K562 (cell line): ENCODE measurements around the gene GAPDHS. TPM values are rescaled to one million over a fixed set of nuclear protein-coding genes. Genes with fewer than 3 reads are reported as not detected.

Source experiments
- ATAC-seq: fragments of 200-7000 bp; cut with Tn5 transposase; 3 replicates; pipeline ENCODE4 v1.9.1; 2020; ENCODE audit warnings: moderate library complexity
- BruUV-seq: library from RNA; stranded (reverse); fragments of 400-500 nt; replicated peaks from 2 replicates; lab custom pipeline; 2021; lab: Mats Ljungman, UMichigan
- CTCF ChIA-PET: fragments of 300-600 bp; formaldehyde crosslinking; extraction: SDS; loops from one replicate; lab custom pipeline; 2021; ENCODE audit warnings: low intra/inter-chr PET ratio; lab: Yijun Ruan, JAX
- POLR2A ChIA-PET: fragments of 300-600, 350-650 bp; sonication (Branson Sonifier 250); formaldehyde crosslinking; extraction: SDS; loops from one replicate; lab custom pipeline; 2021; ENCODE audit warnings: antibody characterized with exemption, inconsistent platforms; lab: Yijun Ruan, JAX
- DNase-seq, 4 experiments: peaks; one replicate each; pipeline versions ENCODE4 v3.0.0 to v3.0.0-alpha.2; 2011 to 2018; ENCODE audit warnings: low spot score in 3 of 4, mixed read lengths in 3 of 4; ENCODE audit errors: extremely low read depth in 1 of 4
- FAIRE-seq: peaks from 2 replicates; lab custom pipeline; 2011; peaks lifted over from hg19 to GRCh38; lab: Jason Lieb, UNC
- H2AFZ ChIP-seq: 2 replicates; pipeline ENCODE4 v1.6.0; 2011; ENCODE audit warnings: low read depth, low read length, control low read depth, inconsistent platforms
- H3K27ac ChIP-seq: fragments of 200-600 bp; 3 replicates; pipeline ENCODE4 v1.8.0; 2011; ENCODE audit warnings: low read depth, mild to moderate bottlenecking, control low read depth, inconsistent platforms, low read length, moderate library complexity, mixed read lengths; ENCODE audit errors: extremely low read depth
- H3K27me3 ChIP-seq, 2 experiments: fragments of 300-600 bp in 1 of 2; 2 replicates in 1 of 2; 3 replicates in 1 of 2; pipeline versions ENCODE4 v1.6.0 to v1.8.0; 2011; ENCODE audit warnings: inconsistent platforms in 2 of 2, low read length in 2 of 2, mild to moderate bottlenecking in 1 of 2, mixed read lengths in 1 of 2, moderate library complexity in 1 of 2; ENCODE audit not compliant: control insufficient read depth in 2 of 2, insufficient read depth in 2 of 2
- H3K36me3 ChIP-seq: fragments of 300-600 bp; 3 replicates; pipeline ENCODE4 v1.8.0; 2011; ENCODE audit warnings: mild to moderate bottlenecking, low read length, inconsistent platforms; ENCODE audit not compliant: control insufficient read depth, insufficient read depth
- H3K4me1 ChIP-seq, 2 experiments: fragments of 200-600 bp in 1 of 2; replicated peaks in 1 of 2; 2 replicates in 1 of 2; 3 replicates in 1 of 2; pipeline versions ENCODE4 v1.5.1 to v1.8.0; 2011; ENCODE audit warnings: inconsistent platforms in 2 of 2, low read length in 2 of 2, mild to moderate bottlenecking in 1 of 2, mixed read lengths in 1 of 2, moderate library complexity in 1 of 2; ENCODE audit not compliant: control insufficient read depth in 2 of 2, insufficient read depth in 2 of 2
- H3K4me2 ChIP-seq: 2 replicates; pipeline ENCODE4 v1.6.1; 2011; ENCODE audit warnings: low read length, control low read depth, inconsistent platforms, mixed read lengths; ENCODE audit not compliant: insufficient read depth
- H3K4me3 ChIP-seq: fragments of 200-600 bp; sonication (generic), shearing (Covaris generic); 2 replicates; pipeline ENCODE4 v1.5.1; 2016; ENCODE audit warnings: control low read depth, inconsistent platforms
- H3K79me2 ChIP-seq: fragments of 200-600 bp; 3 replicates; pipeline ENCODE4 v1.8.0; 2011; ENCODE audit warnings: low read length, inconsistent platforms; ENCODE audit not compliant: control insufficient read depth, insufficient read depth
- H3K9ac ChIP-seq, 2 experiments: 2 replicates each; pipeline versions ENCODE4 v1.6.0 to v1.6.1; 2011; ENCODE audit warnings: low read depth in 2 of 2, low read length in 2 of 2, control low read depth in 1 of 2, inconsistent platforms in 1 of 2, mild to moderate bottlenecking in 1 of 2, mixed read lengths in 1 of 2; ENCODE audit not compliant: insufficient read depth in 1 of 2
- H3K9me1 ChIP-seq: one replicate; pipeline ENCODE4 v1.6.0; 2011; ENCODE audit warnings: inconsistent platforms, mild to moderate bottlenecking, low read length, moderate library complexity; ENCODE audit not compliant: control insufficient read depth, insufficient read depth
- H3K9me3 ChIP-seq: replicated peaks from 2 replicates; pipeline ENCODE4 v1.5.1; 2011; ENCODE audit warnings: low read depth, low read length, inconsistent platforms; ENCODE audit not compliant: control insufficient read depth, insufficient read depth
- H4K20me1 ChIP-seq: replicated peaks from 2 replicates; pipeline ENCODE4 v1.6.1; 2011; ENCODE audit warnings: low read length, inconsistent platforms, mixed read lengths; ENCODE audit not compliant: control insufficient read depth, insufficient read depth
- CBX2 ChIP-seq: fragments of 200-600 bp; sonication (generic); IDR thresholded peaks from one replicate; pipeline ENCODE4 v1.6.1; 2012; ENCODE audit warnings: mild to moderate bottlenecking, low read length, inconsistent platforms; ENCODE audit not compliant: insufficient read depth, poor library complexity, severe bottlenecking
- FOXJ2 ChIP-seq: fragments of 200-800 bp; sonication (Bioruptor generic); IDR thresholded peaks from 2 replicates; pipeline ENCODE4 v1.6.1; 2016; ENCODE audit warnings: missing genetic modification characterization, missing compliant biosample characterization
- KHSRP ChIP-seq: fragments of 450-650 bp; IDR thresholded peaks from 2 replicates; pipeline ENCODE4 v1.6.1; 2017
- MAFG ChIP-seq: fragments of 450-650 bp; conservative IDR thresholded peaks from 2 replicates; pipeline ENCODE4 v1.6.1; 2016; ENCODE audit warnings: missing genetic modification characterization, missing compliant biosample characterization
- MAZ ChIP-seq, 2 experiments: fragments of 450-650 bp in 1 of 2; sonication (generic) in 1 of 2; formaldehyde crosslinking; IDR thresholded peaks in 1 of 2; conservative IDR thresholded peaks in 1 of 2; 2 replicates each; pipeline versions ENCODE4 v1.4.0 to v1.5.0; 2020; ENCODE audit warnings: mild to moderate bottlenecking in 1 of 2, missing genetic modification reagents in 1 of 2
- MBD1 ChIP-seq: fragments of 250-450 bp; sonication (Bioruptor Pico); IDR thresholded peaks from 2 replicates; pipeline ENCODE4 v1.8.0; 2022; ENCODE audit warnings: inconsistent platforms
- SRSF3 ChIP-seq: fragments of 200-400 bp; formaldehyde crosslinking; IDR thresholded peaks from 2 replicates; pipeline ENCODE4 v1.6.1; 2016; ENCODE audit warnings: mild to moderate bottlenecking, low read length, moderate library complexity; ENCODE audit not compliant: insufficient read depth
- YY1 ChIP-seq, 3 experiments: IDR thresholded peaks; 2 replicates each; pipeline ENCODE4 v1.6.1; 2011; ENCODE audit warnings: low read length in 2 of 3, mild to moderate bottlenecking in 2 of 3, moderate library complexity in 2 of 3, borderline replicate concordance in 1 of 3, control low read depth in 1 of 3, low read depth in 1 of 3; ENCODE audit not compliant: insufficient read depth in 3 of 3, insufficient replicate concordance in 2 of 3, control insufficient read depth in 1 of 3, insufficient read length in 1 of 3; ENCODE audit errors: extremely low read depth in 1 of 3
- ZFP36 ChIP-seq: fragments of 150-350 bp; IDR thresholded peaks from 2 replicates; pipeline ENCODE4 v1.6.1; 2018; ENCODE audit warnings: low read length, low read depth; ENCODE audit not compliant: partially characterized antibody
- ZNF124 ChIP-seq: sonication (generic); formaldehyde crosslinking; IDR thresholded peaks from 2 replicates; pipeline ENCODE4 v1.8.1; 2022; ENCODE audit warnings: missing genetic modification reagents
- ZNF224 ChIP-seq: sonication (generic); formaldehyde crosslinking; IDR thresholded peaks from 2 replicates; pipeline ENCODE4 v1.8.0; 2022; ENCODE audit warnings: mild to moderate bottlenecking, missing genetic modification reagents
- ZNF354B ChIP-seq: fragments of 250-450 bp; sonication (Bioruptor Pico); IDR thresholded peaks from 2 replicates; pipeline ENCODE4 v1.4.0; 2020
- WGBS: fragments of 100-300 bp; shearing (Covaris generic); methylation state at CpG from one replicate; pipeline ENCODE4 v1.1.6; 2016; ENCODE audit warnings: low coverage, mixed read lengths; ENCODE audit not compliant: insufficient coverage; ENCODE audit errors: missing lambda C conversion rate; 5-methylcytosine and 5-hydroxymethylcytosine counted together
- in situ Hi-C: fragments of 300-500 bp; cut with MboI; formaldehyde crosslinking; loops from 4 replicates; pipeline ENCODE4 v1.15.0; 2018; ENCODE audit warnings: inconsistent platforms, mixed read lengths
- intact Hi-C: fragments of 100-400 bp; cut with micrococcal nuclease; formaldehyde crosslinking; loops from 2 replicates; pipeline ENCODE4 v1.14.2; 2022
- polyA plus RNA-seq, 8 experiments: library from polyadenylated mRNA; depleted of rRNA in 4 of 8; stranded (reverse) in 5 of 8; unstranded in 3 of 8; fragments of >200 nt; fragmentation: Nextera tagmentation in 2 of 8; fragmentation: Illumina TruSeq in 1 of 8; extraction: Ambion mirVana in 2 of 8; extraction: Trizol in 1 of 8; gene quantifications; 2 replicates each; pipeline versions ENCODE4 v1.2.1 to v1.2.3, GENCODE V29; 2011 to 2014; ENCODE audit warnings: inconsistent platforms in 1 of 8, missing spikeins in 1 of 8
- total RNA-seq, 7 experiments: library from RNA; depleted of rRNA in 6 of 7; stranded (reverse); fragments of >200 nt in 6 of 7; fragmentation: Illumina TruSeq in 2 of 7; extraction: Trizol in 2 of 7; gene quantifications; 2 replicates each; pipeline versions ENCODE4 v1.2.1 to v1.2.3, GENCODE V29; 2011 to 2021; ENCODE audit warnings: low replicate concordance in 1 of 7

GAPDHS gene
- total and polyA plus RNA-seq, 9 of the 15 experiments (the other 6 are each of a cell fraction or from before 2014, with no cell fraction given) = 0.08 to 0.12 TPM; not detected in 7

GRCh38 chr19:35531291-35531690, 2.0 kb upstream of the GAPDHS start:
- H3K9me1 ChIP-seq = no peaks in the 10 kb centered on the region
- intact Hi-C loops = no loop called here
- TF ChIP-seq KHSRP = no peak
- TF ChIP-seq FOXJ2 = no peak
- no peak for TF ChIP-seq SRSF3
- no peak for TF ChIP-seq ZNF224
- no peak for TF ChIP-seq CBX2
- no peak for TF ChIP-seq MAZ (CRISPR knock-in tag; conservative IDR thresholded peaks at IDR 0.05 in 1 of 2, IDR thresholded peaks at IDR 0.05 in 1 of 2)
- no peak for TF ChIP-seq ZNF354B
- TF ChIP-seq MBD1 (CRISPR knock-in tag) = no peak
- no peak for TF ChIP-seq ZFP36
- no peak for TF ChIP-seq YY1 (IDR thresholded peaks at IDR 0.05; ENCODE audit: borderline replicate concordance in 1 of 3, control insufficient read depth in 1 of 3, extremely low read depth in 1 of 3, insufficient read depth in 3 of 3, insufficient read length in 1 of 3, insufficient replicate concordance in 2 of 3, low read depth in 1 of 3, low read length in 2 of 3)
- TF ChIP-seq ZNF124 (CRISPR knock-in tag) = no peak
- TF ChIP-seq MAFG = no peak
- no peak for ATAC-seq
- BruUV-seq = no TSS peak
- H3K9me3 ChIP-seq = no peaks in the 10 kb centered on the region
- no peaks in the 10 kb centered on the region for H3K79me2 ChIP-seq
- peaks cover 11% of the 10 kb centered on the region for H4K20me1 ChIP-seq
- peaks cover 43 to 87% of the 10 kb centered on the region in 2 experiments for H3K27me3 ChIP-seq
- no peaks in the 10 kb centered on the region for H3K36me3 ChIP-seq
- DNase-seq = no peak
- H3K4me2 ChIP-seq = no peak overlapping the region
- FAIRE-seq = no peak
- no peak overlapping the region for H3K27ac ChIP-seq
- CTCF ChIA-PET = no interaction called here
- H3K4me3 ChIP-seq = no peak overlapping the region
- in situ Hi-C loops = no loop called here
- POLR2A ChIA-PET = no interaction called here
- H3K4me1 ChIP-seq = peaks cover 3 to 15% of the 10 kb centered on the region in 2 experiments; a peak in 3 of 5 replicates
- no peak overlapping the region for H3K9ac ChIP-seq
- WGBS = 2% methylated on average over 6 of the region's 6 CpGs
- H2AFZ ChIP-seq = no peak overlapping the region
